Activated CD4-positive, alpha-beta T cell treated with anti-CD3 and anti-CD28 coated beads, Interleukin-2, amount 50 U/mL, for 24 hours (primary cell): ENCODE results near the gene LIM2.
A peak's percentile ranks its signal among the peaks of the same experiment; 100 is the strongest.

ENCODE experiments used
- DNase-seq, 2 donors: peaks; one replicate each; pipeline ENCODE4 v3.0.0-alpha.2; 2020; ENCODE audit warnings: low read depth in 1 of 2, low spot score in 1 of 2

The LIM2 gene

GRCh38 chr19:51396175-51396574 is 8.4 kb upstream of the LIM2 start:
- no peak for DNase-seq

- peak; percentile 65 to 91 for DNase-seq
These were observed 6.5 kb upstream of the LIM2 start for GRCh38 chr19:51394050-51394836.

GRCh38 chr19:51392701-51393100 is 4.9 kb upstream of the LIM2 start:
- no peak for DNase-seq

GRCh38 chr19:51391073-51391611 is 3.4 kb upstream of the LIM2 start:
- no peak for DNase-seq

- no peak for DNase-seq
These were observed 1.4 kb upstream of the LIM2 start for GRCh38 chr19:51389143-51389542.

- DNase-seq, result no peak
These were observed 773 bp downstream of the LIM2 start for GRCh38 chr19:51386882-51387520.

GRCh38 chr19:51382004-51382403 is 5.8 kb downstream of the LIM2 start:
- DNase-seq, result no peak

- DNase-seq, result no peak
These were observed 7.4 kb downstream of the LIM2 start for GRCh38 chr19:51380379-51380778.

- DNase-seq, result no peak
These were observed 10.4 kb downstream of the LIM2 start for GRCh38 chr19:51377422-51377821.

GRCh38 chr19:51375504-51376221 is 12.1 kb downstream of the LIM2 start:
- DNase-seq, result peak in 1 of 2 donors; percentile 52

GRCh38 chr19:51372649-51373504 is 14.9 kb downstream of the LIM2 start, which contains the start of gene NKG7:
NKG7 (minus strand) TSS chr19:51372654; CDS start chr19:51372535, 119 bp downstream.
- peak in 1 of 2 donors; percentile 79 for DNase-seq

GRCh38 chr19:51372021-51372648 is 15.6 kb downstream of the LIM2 start:
- DNase-seq, result no peak

GRCh38 chr19:51371186-51371690 is 16.5 kb downstream of the LIM2 start:
- DNase-seq, result no peak

- no peak for DNase-seq
These were observed 17.5 kb downstream of the LIM2 start for GRCh38 chr19:51370230-51370629.

- DNase-seq, result peak in 1 of 2 donors; percentile 13
These were observed 19.1 kb downstream of the LIM2 start, which contains the start of gene CLDND2 for GRCh38 chr19:51368366-51369282. CLDND2 (minus strand) TSS chr19:51369003; CDS start chr19:51368577, 426 bp downstream.

GRCh38 chr19:51367565-51368365 is 20.0 kb downstream of the LIM2 start:
- peak; percentile 96 to 98 for DNase-seq

GRCh38 chr19:51367255-51367564 is 20.6 kb downstream of the LIM2 start:
- peak in 1 of 2 donors; percentile 22 for DNase-seq
